OCI-M1 (cell line): ENCODE measurements around the gene FANCC.

Experiments used
- DNase-seq: peaks from one replicate; lab custom pipeline; 2025; lab: John Stamatoyannopoulos, UW

FANCC gene

DNA sequence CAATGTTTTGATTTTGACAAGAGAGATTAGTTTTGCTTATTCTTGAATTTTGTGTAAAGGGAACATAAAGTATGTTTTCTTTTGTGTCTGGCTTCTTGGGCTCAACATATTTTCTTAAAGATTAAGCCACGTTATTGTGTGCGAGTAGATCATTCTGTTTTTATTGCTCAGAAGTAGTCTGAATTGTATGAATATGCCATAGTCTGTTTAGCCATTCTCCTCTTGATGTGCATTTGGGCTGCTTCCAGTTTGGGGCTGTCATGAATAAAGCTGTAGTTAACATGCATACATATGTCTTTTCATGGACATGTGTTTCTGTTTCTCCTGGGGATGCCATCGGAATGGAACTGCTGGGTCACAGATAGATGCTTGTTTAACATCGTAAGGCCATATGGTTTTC lies 198.9 kb downstream of the FANCC start:
- no peak for DNase-seq

DNA sequence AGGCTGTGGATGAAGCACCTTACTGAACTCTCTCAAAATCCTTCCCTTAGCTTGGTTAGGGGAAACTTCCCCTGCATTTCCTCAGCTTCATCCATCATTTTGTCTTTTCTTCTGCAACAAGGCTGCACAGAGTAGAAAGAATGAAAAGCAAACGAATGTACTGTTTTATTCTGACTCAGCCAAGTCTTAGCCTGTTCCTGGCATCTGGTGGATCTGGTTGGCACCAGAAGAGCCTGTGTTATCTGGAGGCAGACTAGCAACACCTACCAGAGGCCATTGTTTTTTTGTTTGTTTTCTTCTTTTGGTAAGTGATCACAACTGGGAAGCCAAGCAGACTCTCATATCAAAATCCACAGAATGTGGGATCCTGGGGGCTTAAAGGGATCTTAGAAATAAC lies 200.7 kb downstream of the FANCC start:
- DNase-seq, result no peak

DNA sequence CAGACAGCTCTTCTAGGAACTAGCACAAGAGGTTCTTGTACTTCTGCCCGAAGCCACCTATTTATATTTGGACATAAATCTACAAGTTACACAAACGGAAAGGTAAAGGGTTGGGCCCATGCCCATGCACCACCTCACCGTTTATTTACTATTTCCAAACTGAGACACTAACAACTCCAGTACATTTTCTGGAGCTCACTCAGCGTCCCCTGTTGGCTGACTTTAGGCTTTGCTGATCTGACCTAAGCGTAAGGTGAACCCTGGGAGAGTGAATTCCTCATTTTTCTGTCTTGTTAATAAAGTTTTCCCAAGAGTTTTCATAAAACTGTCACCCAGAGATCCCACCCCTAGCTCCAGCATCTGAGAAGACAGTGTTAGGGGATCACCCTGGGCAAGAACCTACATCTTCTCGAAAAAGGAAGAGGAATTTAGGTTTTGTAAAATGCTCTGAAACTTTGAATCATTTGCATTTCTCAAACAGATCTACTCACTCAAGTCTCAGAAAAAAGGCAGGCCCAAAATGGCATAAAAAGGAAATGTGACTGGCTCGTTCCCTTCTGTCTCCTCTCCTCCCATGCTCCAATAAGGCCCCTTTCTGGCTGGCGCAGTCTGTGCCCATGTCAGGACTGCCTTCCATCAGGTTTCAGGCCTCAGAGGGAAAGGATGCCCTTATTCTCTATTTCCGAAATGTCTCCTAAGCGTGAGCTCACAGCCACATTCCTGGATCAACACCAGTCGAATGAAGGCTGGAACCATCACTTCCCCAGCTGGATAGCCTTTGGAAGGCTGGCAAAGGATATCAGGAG lies 201.3 kb downstream of the FANCC start:
- peak; percentile 9 for DNase-seq

DNA sequence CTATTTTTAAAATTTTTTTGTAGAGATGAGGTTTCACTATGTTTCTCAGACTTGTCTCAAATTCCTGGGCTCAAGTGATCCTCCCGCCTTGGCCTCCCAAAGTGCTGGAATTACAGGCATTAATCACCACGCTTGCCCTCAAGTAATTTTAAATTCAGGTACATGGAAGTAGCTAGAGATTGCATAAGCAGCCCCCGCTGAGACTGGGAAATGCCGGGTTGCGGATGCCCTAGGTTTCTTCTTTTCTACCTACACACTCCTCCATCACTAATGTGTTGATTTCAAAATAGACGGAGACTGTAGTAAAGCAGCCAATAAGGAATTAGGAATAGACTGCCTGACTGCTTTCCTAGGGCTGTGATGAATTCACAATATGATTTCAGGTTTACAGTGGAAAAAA lies 202.4 kb downstream of the FANCC start:
- DNase-seq, result no peak

DNA sequence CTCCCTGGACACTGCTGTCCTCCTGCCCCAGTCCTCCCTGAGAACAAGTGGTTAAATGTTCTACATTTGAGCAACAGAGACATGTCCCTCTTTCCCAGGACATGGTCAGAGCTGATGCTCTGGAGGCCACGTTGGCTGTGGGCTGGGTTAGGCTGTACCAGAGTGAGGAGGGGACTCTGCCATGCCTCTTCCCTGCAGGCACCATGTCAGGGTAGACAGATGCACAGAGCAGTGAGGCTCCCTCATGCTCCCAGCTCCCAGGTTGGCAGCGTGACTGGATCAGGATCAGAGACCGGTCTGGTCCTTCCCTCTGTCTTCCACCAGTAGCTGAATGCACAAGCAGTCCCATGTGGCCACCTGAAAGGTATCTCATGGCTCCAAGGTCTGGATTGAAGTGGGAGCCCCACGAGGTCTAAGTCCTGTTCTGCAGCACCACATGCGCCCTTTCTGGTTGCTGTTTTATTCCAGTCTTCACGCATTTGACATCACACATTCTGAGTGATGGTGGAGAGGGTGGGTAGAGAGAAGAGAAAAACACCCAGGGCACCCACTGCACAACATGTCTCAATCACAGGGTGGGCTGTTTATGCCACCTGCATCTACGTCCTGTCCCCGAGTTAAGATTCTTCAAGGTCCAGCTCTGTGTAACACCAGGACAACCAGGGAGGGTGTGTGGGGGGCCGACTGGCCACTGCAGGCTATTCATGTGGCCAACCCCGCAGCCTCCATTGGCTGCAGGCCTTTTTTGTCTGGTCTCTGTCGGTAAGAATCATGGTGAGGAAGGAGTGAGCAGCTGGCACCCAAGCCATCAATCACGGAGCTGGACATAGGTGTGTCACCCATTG lies 204.9 kb downstream of the FANCC start:
- no peak for DNase-seq

DNA sequence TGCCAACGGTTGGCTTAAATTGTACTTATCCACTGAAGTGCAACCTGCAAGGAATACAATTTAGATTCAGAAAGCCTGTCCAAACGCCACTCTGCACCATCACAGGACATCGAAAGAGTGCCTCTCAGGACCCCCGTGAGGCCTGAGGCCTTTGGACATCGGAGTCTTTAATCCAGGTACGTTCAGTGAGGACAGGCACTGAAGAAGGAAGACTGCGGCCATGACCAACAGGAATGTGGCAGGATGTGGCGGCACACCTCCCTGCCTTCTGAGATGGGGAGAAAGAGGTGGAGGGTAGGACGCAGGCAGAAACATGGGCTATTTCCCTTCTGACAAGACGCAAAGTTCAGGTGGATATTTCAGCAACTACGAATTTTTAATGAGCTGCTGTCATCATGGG lies 205.8 kb downstream of the FANCC start:
- DNase-seq, result no peak

DNA sequence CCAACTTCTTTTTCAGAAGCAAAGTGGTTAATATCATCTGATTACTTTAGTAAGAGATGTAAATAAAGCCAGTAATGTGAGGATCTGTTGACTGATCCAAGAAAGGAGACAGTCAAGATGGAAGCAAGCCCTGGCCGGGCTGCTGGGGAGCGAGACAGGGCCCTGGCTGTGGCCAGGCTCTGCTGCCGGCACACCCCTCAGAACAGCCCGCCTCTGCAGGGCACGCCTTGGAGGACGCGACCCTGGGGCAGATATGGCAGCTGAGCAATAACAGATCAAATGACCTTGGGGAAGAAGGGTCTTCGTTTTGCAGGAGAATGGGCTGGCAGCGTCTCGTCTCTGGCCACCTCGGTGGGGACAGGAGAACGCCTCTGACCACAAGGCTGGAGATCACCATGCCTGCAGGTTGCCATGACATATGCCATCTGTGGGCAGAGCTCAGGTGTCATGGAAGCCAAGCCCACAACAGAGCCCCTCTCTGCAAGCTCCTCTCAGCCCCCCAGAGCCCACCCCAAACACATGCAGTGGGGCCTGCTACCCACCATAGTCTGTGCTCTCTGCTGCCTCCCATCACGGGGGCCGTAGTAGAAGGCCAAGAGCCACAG lies 206.5 kb downstream of the FANCC start:
- DNase-seq, result no peak

DNA sequence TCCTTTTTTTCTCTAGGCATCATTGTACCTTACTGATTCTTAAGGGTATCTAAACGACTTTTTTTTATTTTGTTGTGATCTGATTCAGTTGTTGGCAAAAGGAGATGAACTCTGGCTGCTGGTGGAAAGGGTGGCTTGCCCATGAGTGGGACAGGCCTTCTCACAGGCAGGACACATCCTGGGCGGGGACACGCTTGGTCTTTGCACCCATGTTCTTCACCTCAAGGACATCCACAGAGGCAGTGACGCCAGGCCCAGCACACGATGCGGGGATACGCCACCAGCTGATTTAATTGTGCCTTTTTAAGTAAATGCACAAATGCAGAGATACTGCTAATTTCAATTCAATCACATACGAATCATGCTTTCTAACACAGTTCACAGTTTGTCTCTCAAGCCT lies 208.1 kb downstream of the FANCC start:
- no peak for DNase-seq

DNA sequence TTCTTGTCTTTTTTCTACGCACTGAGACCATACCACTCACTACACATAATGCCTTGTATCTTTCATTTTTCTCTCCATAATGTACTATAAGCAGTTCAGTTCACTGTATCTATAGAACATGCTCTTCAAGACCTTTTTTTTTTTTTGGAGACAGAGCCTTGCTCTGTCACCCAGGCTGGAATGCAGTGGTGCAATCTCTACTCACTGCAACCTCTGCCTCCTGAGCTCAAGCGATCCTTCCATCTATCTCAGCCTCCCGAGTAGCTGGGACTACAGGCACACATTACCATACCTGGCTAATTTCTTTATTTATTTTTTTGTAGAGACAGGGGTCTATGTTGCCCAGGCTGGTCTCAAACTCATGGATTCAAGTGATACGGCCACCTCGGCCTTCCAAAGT lies 208.7 kb downstream of the FANCC start:
- no peak for DNase-seq

DNA sequence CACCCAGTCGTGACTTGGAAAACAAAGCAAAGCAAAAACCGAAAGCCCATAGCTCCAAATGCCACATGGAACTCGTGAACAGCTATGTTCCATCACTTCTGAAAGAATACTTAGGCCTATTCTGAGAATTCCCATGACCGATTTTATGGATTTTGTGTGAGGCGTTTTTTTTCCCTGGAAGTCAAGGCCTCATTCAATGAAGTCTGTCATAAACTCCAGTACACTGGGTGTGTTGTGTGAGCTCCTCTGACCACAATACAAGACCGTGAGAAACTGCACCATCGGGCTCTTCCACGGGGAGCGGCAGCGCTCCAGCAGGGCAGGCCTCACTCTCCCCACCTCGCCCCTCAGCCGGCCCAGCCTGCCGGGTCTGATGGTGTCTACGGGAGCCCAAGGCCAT lies 209.5 kb downstream of the FANCC start:
- DNase-seq, result no peak

DNA sequence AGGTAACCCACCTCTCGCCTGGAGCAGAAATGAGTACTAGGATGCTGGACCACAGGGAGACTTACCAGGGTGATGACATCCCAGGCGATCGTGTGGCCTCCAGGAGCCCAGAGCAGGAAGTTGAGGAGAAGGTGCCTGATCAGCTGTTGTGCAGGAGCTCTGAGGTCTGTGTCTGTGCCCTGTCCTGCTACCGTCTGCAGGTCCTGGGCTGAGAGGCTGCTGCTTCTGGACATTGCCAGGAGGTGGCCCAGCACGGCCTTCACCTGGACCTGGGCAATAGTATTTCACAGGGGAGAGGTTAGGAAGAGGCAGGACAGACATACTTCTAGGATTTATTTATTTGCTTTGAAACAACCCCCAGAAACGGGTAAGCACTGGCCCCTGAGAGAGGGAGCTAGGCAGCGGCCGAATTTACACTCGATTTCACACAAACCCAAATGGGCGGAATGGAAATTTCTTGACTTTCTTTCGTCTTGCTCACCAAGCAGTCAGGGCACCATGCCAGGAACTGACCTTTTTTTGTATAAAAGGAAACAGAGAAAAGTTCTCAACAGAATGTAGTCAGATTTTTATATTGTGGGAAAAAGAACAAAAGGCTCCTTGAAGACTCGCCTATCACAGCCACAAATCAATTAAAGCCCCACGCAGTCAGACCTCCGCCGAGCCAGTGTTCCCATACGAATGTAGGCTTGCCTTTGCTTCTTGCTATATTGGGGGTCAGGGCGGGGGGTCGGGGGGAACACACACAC lies 210.3 kb downstream of the FANCC start:
- DNase-seq, result no peak

DNA sequence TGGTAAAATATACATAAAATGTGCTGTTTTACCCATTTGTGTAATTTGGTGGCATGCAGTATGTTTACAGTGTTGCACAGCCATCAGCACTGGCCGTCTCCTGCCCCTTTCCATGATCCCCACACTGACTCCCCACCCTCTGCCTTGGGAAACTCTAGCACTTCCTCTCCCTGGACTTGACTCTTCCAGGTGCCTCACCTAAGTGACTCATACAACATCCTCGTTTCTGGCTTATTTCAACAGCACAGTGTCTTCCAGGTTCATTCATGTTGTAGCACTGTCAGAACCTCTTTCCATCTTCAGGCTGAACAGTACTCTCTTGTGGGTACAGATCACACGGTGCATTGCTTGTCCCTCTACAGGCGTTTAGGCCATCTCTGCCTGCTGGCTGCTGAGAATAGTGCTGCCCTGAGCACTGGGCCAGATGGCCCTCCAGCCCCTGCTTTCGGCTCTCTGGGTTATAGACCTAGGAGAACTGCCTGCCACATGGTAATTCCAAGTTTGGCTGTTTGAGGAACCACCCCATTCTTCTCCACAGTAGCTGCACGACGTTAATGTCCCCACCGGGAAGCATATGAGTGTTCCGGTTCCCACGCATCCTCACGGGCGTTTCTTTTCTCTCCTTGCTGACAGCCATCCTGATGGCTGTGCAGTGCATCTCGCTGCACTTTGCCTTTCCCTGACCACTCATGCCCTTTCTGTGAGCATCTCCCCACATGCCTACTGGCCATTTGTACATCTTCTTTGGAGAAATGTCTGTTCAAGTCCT lies 211.8 kb downstream of the FANCC start:
- DNase-seq, result no peak

DNA sequence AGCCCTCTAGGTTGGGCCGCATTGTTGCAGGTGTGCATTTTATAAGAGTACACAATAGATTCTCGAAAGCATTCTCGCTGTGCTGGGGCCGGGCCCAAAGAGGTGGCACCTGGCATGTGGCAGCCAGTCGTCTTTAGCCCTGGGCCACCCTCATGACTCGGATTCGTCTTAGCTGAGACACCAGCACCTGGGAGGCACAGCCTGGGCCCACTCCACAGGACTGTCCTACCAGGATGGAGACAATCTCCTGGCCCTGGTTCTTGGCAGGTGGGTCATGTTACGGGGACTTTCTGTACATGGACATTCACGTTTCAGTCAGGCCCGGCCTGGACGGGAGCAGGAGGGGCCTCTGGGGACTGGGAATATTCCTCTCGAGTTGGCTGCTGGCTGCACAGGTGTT lies 212.5 kb downstream of the FANCC start:
- DNase-seq, result no peak

DNA sequence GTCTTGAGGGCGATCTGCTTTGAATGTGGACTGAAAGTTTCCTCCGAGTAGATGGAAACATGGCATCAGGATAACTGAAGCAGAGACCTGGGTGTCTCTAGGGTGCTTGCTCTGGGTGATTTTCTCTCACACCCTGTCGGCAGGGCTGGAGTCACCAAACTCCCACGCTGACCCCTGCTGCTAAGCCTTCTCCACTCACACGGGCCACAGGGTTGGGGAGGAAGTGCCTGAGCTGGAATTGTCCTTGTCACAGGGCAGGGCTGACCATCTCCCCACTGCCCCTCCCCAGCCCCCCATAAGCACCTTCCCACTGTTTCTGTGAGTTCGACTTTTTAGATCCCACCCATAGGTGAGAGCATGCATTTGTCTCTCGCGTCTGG lies 212.9 kb downstream of the FANCC start:
- DNase-seq, result no peak

DNA sequence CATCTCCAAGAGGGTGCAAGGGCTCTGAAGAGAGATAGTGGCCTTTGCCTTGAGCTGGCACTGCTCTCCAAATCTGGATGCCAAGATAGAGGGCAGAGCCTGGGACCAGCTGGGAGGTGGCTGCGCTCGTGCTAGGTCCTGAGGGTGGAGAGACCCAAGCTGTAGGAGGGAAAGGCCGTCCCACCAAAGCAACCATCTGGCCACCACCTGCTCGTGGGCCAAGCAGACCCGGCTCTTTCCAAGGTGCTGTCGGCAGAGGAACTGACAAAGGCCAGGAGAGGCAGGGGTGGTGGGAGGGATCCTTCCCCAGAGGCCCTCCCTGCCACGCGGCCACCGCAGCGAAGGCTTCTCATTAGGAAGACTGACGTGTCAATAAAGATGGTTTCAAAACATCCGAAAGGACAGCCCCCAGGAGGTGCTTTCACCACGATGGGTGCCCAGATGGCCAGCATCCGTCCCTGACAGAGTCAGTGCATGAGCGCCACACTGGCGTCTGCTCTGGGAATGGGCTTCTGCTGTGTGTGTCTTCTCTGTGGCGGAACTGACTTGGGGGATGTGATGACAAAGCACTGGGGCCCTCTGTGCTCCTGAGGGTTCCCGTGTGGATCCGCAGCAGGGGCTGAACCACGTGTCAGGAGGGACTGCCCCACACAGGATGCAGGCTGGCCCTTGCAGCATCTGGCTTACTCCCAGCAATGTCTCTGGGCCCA lies 213.5 kb downstream of the FANCC start:
- DNase-seq, result no peak

DNA sequence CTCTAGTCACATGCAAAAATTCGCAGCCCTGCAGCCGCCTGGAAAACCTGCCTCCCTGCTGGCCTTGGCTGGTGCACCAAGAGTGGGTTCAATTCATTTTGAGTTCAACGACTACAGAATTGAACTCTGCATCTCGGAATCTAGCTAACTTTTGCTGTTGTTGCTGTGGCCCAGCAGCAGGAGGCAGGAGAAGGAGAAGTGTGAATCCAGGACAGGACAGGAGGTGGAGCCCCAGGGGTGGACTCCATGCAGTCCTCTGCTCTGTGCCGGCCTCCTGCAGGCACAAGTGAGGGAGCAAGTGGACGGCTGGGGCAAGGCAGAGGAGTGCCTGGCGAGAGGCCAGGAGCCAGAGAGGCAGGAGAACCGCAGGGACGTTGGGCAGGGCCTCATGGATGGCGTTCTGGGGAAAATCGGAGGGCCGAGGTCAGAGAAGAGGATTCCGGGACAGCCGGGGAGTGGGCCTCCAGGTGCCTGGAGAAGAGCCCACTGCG lies 214.2 kb downstream of the FANCC start:
- DNase-seq, result no peak

DNA sequence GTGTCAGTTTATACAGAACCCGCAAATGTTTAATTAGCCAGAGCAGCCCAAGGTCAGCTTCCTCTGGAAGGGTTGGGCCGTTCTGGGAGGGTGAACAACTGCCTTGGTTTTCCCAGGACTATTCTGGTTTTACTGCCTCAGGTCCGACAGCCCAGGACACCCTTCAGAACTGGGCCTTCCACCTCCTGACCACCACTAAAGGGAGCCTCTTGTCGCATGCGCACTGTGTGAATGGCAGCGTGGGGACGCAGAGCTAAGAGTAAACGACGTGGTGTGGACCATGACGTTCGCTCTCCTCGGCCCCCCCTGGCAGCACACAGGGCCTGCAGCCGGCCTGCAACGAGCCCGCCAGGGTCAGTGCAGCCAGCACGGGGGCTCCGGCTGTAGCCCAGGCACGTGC lies 214.9 kb downstream of the FANCC start:
- DNase-seq, result no peak

DNA sequence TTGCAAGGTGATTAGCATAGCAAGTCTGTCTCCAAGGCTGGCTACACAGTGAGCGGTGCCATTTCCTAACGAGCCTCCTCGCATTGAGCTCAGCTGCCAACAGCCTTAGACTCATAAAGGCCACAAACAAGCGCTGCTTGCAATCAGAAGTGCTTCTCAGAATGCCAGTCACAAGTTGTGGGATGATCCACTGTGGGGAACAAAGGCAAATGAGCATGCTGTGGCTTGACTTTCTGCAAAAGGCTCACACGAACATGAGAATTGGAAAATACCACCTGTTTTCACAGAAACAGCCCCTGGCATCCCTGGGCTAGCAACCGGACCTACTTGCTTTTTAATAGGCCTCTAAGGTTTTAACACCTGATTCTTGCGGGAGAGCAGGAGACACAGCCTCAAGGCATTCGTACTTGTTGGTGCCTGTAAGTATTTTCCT lies 215.5 kb downstream of the FANCC start:
- no peak for DNase-seq

DNA sequence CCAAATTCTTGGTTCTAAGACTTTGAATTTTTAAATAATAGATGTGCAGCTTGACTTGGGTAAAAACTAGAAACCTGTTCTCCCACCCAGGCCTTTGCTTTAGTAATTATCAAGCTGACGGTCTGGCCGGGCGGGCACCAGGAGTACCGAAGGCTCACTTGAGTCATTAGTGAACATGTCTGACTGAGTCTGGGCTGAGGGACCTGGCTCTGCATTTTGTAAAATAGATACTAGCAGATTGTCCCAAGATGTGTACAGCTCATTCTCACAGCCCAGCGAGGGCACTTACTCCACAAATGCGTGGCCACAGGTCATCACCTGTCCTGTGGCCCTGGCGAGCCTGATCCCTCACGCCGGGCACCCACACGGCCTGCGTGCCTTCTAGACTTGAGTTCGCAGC lies 216.2 kb downstream of the FANCC start:
- no peak for DNase-seq

DNA sequence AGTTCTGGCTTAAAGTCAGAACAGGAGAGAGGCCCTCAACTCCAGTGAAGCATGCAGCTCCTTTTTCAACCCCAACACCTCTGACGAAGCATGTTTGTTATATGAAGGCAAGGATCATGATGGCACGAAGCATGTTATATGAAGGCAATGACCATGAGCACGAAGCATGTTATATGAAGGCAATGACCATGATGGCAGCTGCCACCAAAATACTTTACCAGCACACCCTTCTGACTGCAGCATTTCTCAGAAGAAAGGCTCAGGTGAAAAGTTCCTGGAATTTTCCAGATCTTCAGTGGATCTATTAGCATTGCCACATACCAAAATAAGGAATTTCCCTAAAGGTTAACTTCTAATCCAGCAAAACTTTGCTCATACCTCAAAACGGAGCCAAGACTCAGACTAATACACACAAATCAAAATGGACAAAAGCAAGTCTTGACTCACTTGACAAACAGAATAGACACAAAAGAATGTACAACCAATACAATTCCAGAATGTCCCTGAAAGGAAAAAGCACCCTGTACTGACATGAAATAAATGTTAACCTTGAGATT lies 217.4 kb downstream of the FANCC start:
- DNase-seq, result no peak
